SK-N-SH (cell line): ENCODE data around the gene MYO18A. TPM values are rescaled to one million over a fixed set of nuclear protein-coding genes. Genes with fewer than 3 reads are reported as not detected.

ENCODE experiments used
- CTCF ChIA-PET: fragments of 300-600, 350-600 bp; formaldehyde crosslinking; extraction: SDS; loops from one replicate; lab custom pipeline; 2021; lab: Yijun Ruan, JAX
- POLR2A ChIA-PET: fragments of 350-600 bp; sonication (Branson Sonifier 250); formaldehyde crosslinking; extraction: SDS; loops from one replicate; lab custom pipeline; 2020; ENCODE audit warnings: antibody characterized with exemption, inconsistent platforms; lab: Yijun Ruan, JAX
- DNase-seq: peaks from one replicate; pipeline ENCODE4 v3.0.0; 2012
- H2AFZ ChIP-seq: fragments of 200-600 bp; sonication (generic); 2 replicates; pipeline ENCODE4 v1.8.1; 2016; ENCODE audit warnings: antibody characterized with exemption, mild to moderate bottlenecking, low read depth
- H3F3A ChIP-seq: fragments of 200-600 bp; sonication (generic); replicated peaks from 2 replicates; pipeline ENCODE3; 2016; ENCODE audit warnings: antibody characterized with exemption, mild to moderate bottlenecking; ENCODE audit not compliant: insufficient read depth
- H3K27ac ChIP-seq, 2 experiments: fragments of 200-500 bp in 1 of 2; fragments of 200-600 bp in 1 of 2; sonication (Bioruptor generic) in 1 of 2; sonication (generic), shearing (Covaris generic) in 1 of 2; 2 replicates each; pipeline versions ENCODE4 v1.5.1 to v1.6.1; 2014 to 2016; ENCODE audit warnings: low read depth in 2 of 2, inconsistent platforms in 1 of 2, low read length in 1 of 2, mild to moderate bottlenecking in 1 of 2, mixed read lengths in 1 of 2
- H3K27me3 ChIP-seq: fragments of 200-600 bp; sonication (generic), shearing (Covaris generic); 2 replicates; pipeline ENCODE4 v1.6.1; 2016; ENCODE audit warnings: mixed run types; ENCODE audit not compliant: insufficient read depth
- H3K36me3 ChIP-seq, 2 experiments: fragments of 200-500 bp in 1 of 2; fragments of 200-600 bp in 1 of 2; sonication (Bioruptor generic) in 1 of 2; sonication (generic) in 1 of 2; replicated peaks in 1 of 2; 2 replicates each; pipeline versions ENCODE3 to v1.5.1; 2014 to 2016; ENCODE audit warnings: low read length in 1 of 2, mild to moderate bottlenecking in 1 of 2; ENCODE audit not compliant: insufficient read depth in 2 of 2, control insufficient read depth in 1 of 2
- H3K4me1 ChIP-seq, 2 experiments: fragments of 200-500 bp in 1 of 2; fragments of 200-600 bp in 1 of 2; sonication (Bioruptor generic) in 1 of 2; sonication (generic), shearing (Covaris generic) in 1 of 2; 2 replicates each; pipeline versions ENCODE4 v1.5.1 to v1.6.1; 2014 to 2016; ENCODE audit warnings: low read depth in 1 of 2, low read length in 1 of 2, mixed run types in 1 of 2; ENCODE audit not compliant: insufficient read depth in 2 of 2, control insufficient read depth in 1 of 2
- H3K4me2 ChIP-seq: fragments of 200-600 bp; sonication (generic), shearing (Covaris generic); 2 replicates; pipeline ENCODE4 v1.6.1; 2017; ENCODE audit warnings: mixed run types
- H3K4me3 ChIP-seq, 2 experiments: fragments of 200-500 bp in 1 of 2; fragments of 200-600 bp in 1 of 2; sonication (Bioruptor generic) in 1 of 2; sonication (generic), shearing (Covaris generic) in 1 of 2; 2 replicates each; pipeline versions ENCODE4 v1.5.1 to v1.8.1; 2014 to 2016; ENCODE audit warnings: low read depth in 2 of 2, inconsistent platforms in 1 of 2, low read length in 1 of 2, mild to moderate bottlenecking in 1 of 2, mixed read lengths in 1 of 2, moderate library complexity in 1 of 2
- H3K79me2 ChIP-seq: fragments of 200-600 bp; sonication (generic); 2 replicates; pipeline ENCODE4 v1.8.1; 2017; ENCODE audit warnings: mild to moderate bottlenecking; ENCODE audit not compliant: insufficient read depth
- H3K9ac ChIP-seq: fragments of 200-600 bp; sonication (generic); 2 replicates; pipeline ENCODE4 v1.6.1; 2017; ENCODE audit warnings: mixed run types
- H3K9me2 ChIP-seq: fragments of 200-600 bp; sonication (generic); 2 replicates; pipeline ENCODE4 v1.6.1; 2017; ENCODE audit warnings: mixed run types
- H3K9me3 ChIP-seq: fragments of 200-600 bp; sonication (generic); 2 replicates; pipeline ENCODE4 v1.6.1; 2017; ENCODE audit warnings: mixed run types, mild to moderate bottlenecking, moderate library complexity
- H4K20me1 ChIP-seq: fragments of 200-600 bp; sonication (generic); 2 replicates; pipeline ENCODE4 v1.6.1; 2017; ENCODE audit warnings: mild to moderate bottlenecking, mixed run types; ENCODE audit not compliant: insufficient read depth
- CHD2 ChIP-seq: fragments of 150-350 bp; IDR thresholded peaks from 2 replicates; pipeline ENCODE4 v1.6.1; 2018; ENCODE audit warnings: low read length; ENCODE audit not compliant: partially characterized antibody
- CTCF ChIP-seq: fragments of 200-600 bp; sonication (generic); IDR thresholded peaks from 2 replicates; pipeline ENCODE4 v1.6.1; 2017; ENCODE audit warnings: antibody characterized with exemption, mild to moderate bottlenecking, moderate library complexity
- JUND ChIP-seq: IDR thresholded peaks from 2 replicates; pipeline ENCODE4 v1.4.0; 2012
- PBX3 ChIP-seq: IDR thresholded peaks from 2 replicates; pipeline ENCODE4; 2012
- RAD21 ChIP-seq: IDR thresholded peaks from 2 replicates; pipeline ENCODE4 v1.6.1; 2012; ENCODE audit warnings: mild to moderate bottlenecking, low read length
- REST ChIP-seq: IDR thresholded peaks from 2 replicates; pipeline ENCODE4 v1.6.1; 2012; ENCODE audit warnings: mild to moderate bottlenecking, low read depth, low read length, moderate library complexity
- RFX5 ChIP-seq: IDR thresholded peaks from 2 replicates; pipeline ENCODE4 v1.6.1; 2012; ENCODE audit warnings: mild to moderate bottlenecking, improper control_type of control experiment, low read length
- TCF12 ChIP-seq: IDR thresholded peaks from 2 replicates; pipeline ENCODE4 v1.4.0; 2012
- ZBTB33 ChIP-seq: IDR thresholded peaks from 2 replicates; pipeline ENCODE4 v1.4.0; 2012; ENCODE audit warnings: low read depth, borderline replicate concordance
- WGBS: methylation state at CpG from one replicate; pipeline ENCODE4 v1.1.6; 2017; ENCODE audit warnings: low lambda C conversion rate; 5-methylcytosine and 5-hydroxymethylcytosine counted together
- polyA plus RNA-seq, 3 experiments: library from polyadenylated mRNA; depleted of rRNA; stranded (reverse); fragments of >200 nt; gene quantifications; 2 replicates each; pipeline ENCODE4 v1.2.3, GENCODE V29; 2012
- TF ChIP-seq, protein P1 (sequence below): fragments of 150-350 bp; IDR thresholded peaks from 2 replicates; pipeline ENCODE4 v1.6.1; 2017; ENCODE audit warnings: antibody characterized with exemption, low read length, low read depth, borderline replicate concordance
- TF ChIP-seq, protein P2 (sequence below): IDR thresholded peaks from 2 replicates; pipeline ENCODE4 v1.4.0; 2012; ENCODE audit warnings: low read depth, borderline replicate concordance

Gene MYO18A
- polyA plus RNA-seq, 1 of the 3 experiments (the other 2 are of a cell fraction), result 6.6 TPM

DNA sequence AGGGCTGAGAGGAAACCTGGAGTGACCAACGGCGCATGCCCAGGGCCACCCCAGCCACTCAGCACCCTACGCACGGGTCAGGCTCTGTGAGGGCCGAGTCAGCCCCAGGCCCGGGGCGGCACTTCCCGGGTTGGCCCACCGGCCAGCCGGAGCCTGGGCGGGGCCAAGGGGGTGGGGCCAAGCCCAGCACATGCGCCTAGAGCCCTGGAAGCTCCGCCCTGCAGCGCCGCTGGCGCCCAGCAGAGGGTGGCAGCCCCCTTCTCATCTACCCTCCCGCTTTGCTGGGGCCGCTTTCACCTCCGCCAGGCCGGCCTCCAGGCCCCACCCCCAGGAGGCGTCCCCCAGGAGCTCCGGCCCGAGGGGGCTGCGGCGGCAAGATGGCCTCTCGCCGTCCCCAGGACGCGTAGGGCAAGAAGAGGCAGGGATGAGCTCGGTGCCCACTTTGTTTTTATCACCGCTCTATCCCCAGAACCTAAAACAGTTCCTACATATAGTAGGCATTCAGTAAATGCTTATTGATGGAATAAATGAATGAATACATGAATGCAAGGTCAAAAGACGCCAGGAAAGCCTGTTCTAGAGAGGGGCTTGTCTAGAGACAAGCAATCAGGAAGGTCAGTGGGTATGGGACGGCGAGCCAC is 31.3 kb downstream of the MYO18A start (continued):
- no peak for TF ChIP-seq REST
- TF ChIP-seq, protein P1, sequence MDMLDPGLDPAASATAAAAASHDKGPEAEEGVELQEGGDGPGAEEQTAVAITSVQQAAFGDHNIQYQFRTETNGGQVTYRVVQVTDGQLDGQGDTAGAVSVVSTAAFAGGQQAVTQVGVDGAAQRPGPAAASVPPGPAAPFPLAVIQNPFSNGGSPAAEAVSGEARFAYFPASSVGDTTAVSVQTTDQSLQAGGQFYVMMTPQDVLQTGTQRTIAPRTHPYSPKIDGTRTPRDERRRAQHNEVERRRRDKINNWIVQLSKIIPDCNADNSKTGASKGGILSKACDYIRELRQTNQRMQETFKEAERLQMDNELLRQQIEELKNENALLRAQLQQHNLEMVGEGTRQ, result no peak
- TF ChIP-seq TCF12, result no peak
- peak; percentile 64 for TF ChIP-seq CHD2
- TF ChIP-seq, protein P2, sequence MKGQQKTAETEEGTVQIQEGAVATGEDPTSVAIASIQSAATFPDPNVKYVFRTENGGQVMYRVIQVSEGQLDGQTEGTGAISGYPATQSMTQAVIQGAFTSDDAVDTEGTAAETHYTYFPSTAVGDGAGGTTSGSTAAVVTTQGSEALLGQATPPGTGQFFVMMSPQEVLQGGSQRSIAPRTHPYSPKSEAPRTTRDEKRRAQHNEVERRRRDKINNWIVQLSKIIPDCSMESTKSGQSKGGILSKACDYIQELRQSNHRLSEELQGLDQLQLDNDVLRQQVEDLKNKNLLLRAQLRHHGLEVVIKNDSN, result no peak
- no peak for TF ChIP-seq RFX5
- TF ChIP-seq ZBTB33, result no peak

DNA sequence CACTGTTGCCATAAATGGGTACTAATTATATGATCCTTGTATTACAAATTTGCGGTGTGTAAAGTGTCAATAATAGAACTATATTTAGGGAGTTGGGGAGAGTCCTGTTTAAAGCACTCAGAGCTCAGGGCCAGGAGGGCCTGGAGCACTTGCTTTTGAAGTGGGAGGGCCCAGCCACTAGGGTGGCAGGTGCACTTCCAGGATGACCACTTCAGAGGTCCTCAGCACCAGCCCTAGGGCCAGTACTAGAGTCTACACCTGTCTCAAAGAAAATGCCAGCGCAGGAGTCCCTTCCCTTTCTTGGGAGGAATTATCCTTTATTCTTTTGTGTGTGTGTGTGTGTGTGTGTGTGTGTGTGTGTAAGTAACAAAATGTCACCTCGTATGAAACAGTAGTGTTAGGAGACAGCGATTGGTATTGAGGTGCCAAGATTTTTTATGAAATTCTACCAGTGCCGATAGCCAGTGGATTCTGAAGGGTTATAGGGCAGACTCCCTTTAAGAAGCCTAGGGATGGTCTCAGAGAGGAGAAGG is 31.9 kb downstream of the MYO18A start:
- TF ChIP-seq TCF12, result no peak
- no peak for TF ChIP-seq CTCF
- no peak for TF ChIP-seq RAD21
- no peak for TF ChIP-seq JUND
- no peak for TF ChIP-seq PBX3
- TF ChIP-seq, all 33 proteins: peak for 0
- Histone ChIP-seq H3K4me3 (peak overlapping the region; percentile 20 to 50; a peak in 2 of 4 replicates), H4K20me1 (no peaks in the 10 kb centered on the region), H2AFZ (peak overlapping the region; percentile 21; the same call in 1 of the 2 replicates), H3K36me3 (no peaks in the 10 kb centered on the region), H3K27ac (peak overlapping the region; percentile 50 to 82; a peak in 3 of 4 replicates), H3K9me3 (no peaks in the 10 kb centered on the region), H3K9ac (0 out of 2 replicates have a peak overlapping the region, but pooled peaks have one; percentile 33), H3K4me2 (peak overlapping the region; percentile 48), H3F3A (peaks cover 15% of the 10 kb centered on the region), H3K9me2 (no peaks in the 10 kb centered on the region), H3K27me3 (no peaks in the 10 kb centered on the region), H3K4me1 (peaks cover 34 to 35% of the 10 kb centered on the region in 2 experiments), H3K79me2 (no peaks in the 10 kb centered on the region; the same call in 1 of the 2 replicates)
- no peak for DNase-seq
- 41% methylated on average over 5 of the region's 5 CpGs for WGBS
- CTCF ChIA-PET, result interaction anchor here (0.6 to 22.3 kb wide), 44 partner anchors 8 to 443 kb away, joined by 3 to 535 read pairs (median 5); partner anchors contain the start of genes MYO18A and NUFIP2
- POLR2A ChIA-PET, result interaction anchor here (0.9 to 2.7 kb wide), 7 partner anchors 8 to 146 kb away, joined by 3 to 15 read pairs (median 5); partner anchors contain the start of genes MYO18A and NUFIP2
